ENCODE measurements around the gene GPC5. TPM values are rescaled to one million over a fixed set of nuclear protein-coding genes. Genes with fewer than 3 reads are reported as not detected.

Gene GPC5
- polyA plus RNA-seq, 4 donors, result 0.18 to 0.86 TPM; not detected in 2

- peaks cover 0 to 9% of the 10 kb centered on the region in 2 donors for H3K9me3 ChIP-seq (ENCODE audit: control insufficient read depth in 2 of 2, insufficient read depth in 1 of 2, low read depth in 1 of 2, low read length in 1 of 2)
- H3K4me1 ChIP-seq (ENCODE audit: control insufficient read depth in 3 of 3, insufficient read depth in 2 of 3, low read depth in 1 of 3, low read length in 2 of 3), result no peaks in the 10 kb centered on the region
- H3K36me3 ChIP-seq (ENCODE audit: control insufficient read depth in 3 of 3, insufficient read depth in 2 of 3, low read depth in 1 of 3, low read length in 3 of 3), result no peaks in the 10 kb centered on the region
- no peaks in the 10 kb centered on the region for H3K27me3 ChIP-seq (ENCODE audit: control insufficient read depth in 3 of 3, insufficient read depth in 3 of 3, low read length in 3 of 3)
- no peak overlapping the region for H3K4me3 ChIP-seq (ENCODE audit: low read depth in 1 of 3, low read length in 3 of 3)
- no peak overlapping the region for H3K27ac ChIP-seq (ENCODE audit: low read depth in 1 of 3, low read length in 2 of 3)
- DNase-seq (peak; percentile 56 to 69), FAIRE-seq (peak; percentile 67)
- 0 to 13% (median 4%) methylated on average over 1 of the region's 1 CpG for WGBS, 3 donors
Measured at GRCh38 chr13:92187378-92187989, 789.1 kb downstream of the GPC5 start.

- Histone ChIP-seq H3K27me3 (ENCODE audit: control insufficient read depth in 3 of 3, insufficient read depth in 3 of 3, low read length in 3 of 3) (no peaks in the 10 kb centered on the region), H3K36me3 (ENCODE audit: control insufficient read depth in 3 of 3, insufficient read depth in 2 of 3, low read depth in 1 of 3, low read length in 3 of 3) (no peaks in the 10 kb centered on the region), H3K27ac (ENCODE audit: low read depth in 1 of 3, low read length in 2 of 3) (no peak overlapping the region), H3K4me3 (ENCODE audit: low read depth in 1 of 3, low read length in 3 of 3) (no peak overlapping the region), H3K9me3 (ENCODE audit: control insufficient read depth in 2 of 2, insufficient read depth in 1 of 2, low read depth in 1 of 2, low read length in 1 of 2) (peaks cover 0 to 9% of the 10 kb centered on the region in 2 donors), H3K4me1 (ENCODE audit: control insufficient read depth in 3 of 3, insufficient read depth in 2 of 3, low read depth in 1 of 3, low read length in 2 of 3) (no peaks in the 10 kb centered on the region)
- 80 to 91% (median 89%) methylated on average over 2 of the region's 2 CpGs for WGBS, 3 donors
- DNase-seq (no peak), FAIRE-seq (no peak)
Measured at GRCh38 chr13:92188574-92188973, 790.2 kb downstream of the GPC5 start.

GRCh38 chr13:92196591-92197256 lies 798.3 kb downstream of the GPC5 start:
- no peak overlapping the region for H3K4me3 ChIP-seq (ENCODE audit: low read depth in 1 of 3, low read length in 3 of 3)
- H3K27ac ChIP-seq (ENCODE audit: low read depth in 1 of 3, low read length in 2 of 3), result no peak overlapping the region
- WGBS, 3 donors, result 66 to 79% (median 78%) methylated on average over 11 of the region's 11 CpGs
- H3K9me3 ChIP-seq (ENCODE audit: control insufficient read depth in 2 of 2, insufficient read depth in 1 of 2, low read depth in 1 of 2, low read length in 1 of 2), result no peaks in the 10 kb centered on the region
- H3K27me3 ChIP-seq (ENCODE audit: control insufficient read depth in 3 of 3, insufficient read depth in 3 of 3, low read length in 3 of 3), result no peaks in the 10 kb centered on the region
- FAIRE-seq (no peak), DNase-seq (no peak)
- H3K36me3 ChIP-seq (ENCODE audit: control insufficient read depth in 3 of 3, insufficient read depth in 2 of 3, low read depth in 1 of 3, low read length in 3 of 3), result no peaks in the 10 kb centered on the region
- H3K4me1 ChIP-seq (ENCODE audit: control insufficient read depth in 3 of 3, insufficient read depth in 2 of 3, low read depth in 1 of 3, low read length in 2 of 3), result no peaks in the 10 kb centered on the region

- FAIRE-seq (no peak), DNase-seq (no peak)
- no peaks in the 10 kb centered on the region for H3K36me3 ChIP-seq (ENCODE audit: control insufficient read depth in 3 of 3, insufficient read depth in 2 of 3, low read depth in 1 of 3, low read length in 3 of 3)
- H3K4me3 ChIP-seq (ENCODE audit: low read depth in 1 of 3, low read length in 3 of 3), result no peak overlapping the region
- H3K4me1 ChIP-seq (ENCODE audit: control insufficient read depth in 3 of 3, insufficient read depth in 2 of 3, low read depth in 1 of 3, low read length in 2 of 3), result no peaks in the 10 kb centered on the region
- no peaks in the 10 kb centered on the region for H3K9me3 ChIP-seq (ENCODE audit: control insufficient read depth in 2 of 2, insufficient read depth in 1 of 2, low read depth in 1 of 2, low read length in 1 of 2)
- WGBS, 3 donors, result 81 to 90% (median 88%) methylated on average over 4 of the region's 4 CpGs
- no peak overlapping the region for H3K27ac ChIP-seq (ENCODE audit: low read depth in 1 of 3, low read length in 2 of 3)
- no peaks in the 10 kb centered on the region for H3K27me3 ChIP-seq (ENCODE audit: control insufficient read depth in 3 of 3, insufficient read depth in 3 of 3, low read length in 3 of 3)
Measured at GRCh38 chr13:92197669-92198068, 799.2 kb downstream of the GPC5 start.

GRCh38 chr13:92218615-92219014 lies 820.2 kb downstream of the GPC5 start:
- H3K9me3 ChIP-seq (ENCODE audit: control insufficient read depth in 2 of 2, insufficient read depth in 1 of 2, low read depth in 1 of 2, low read length in 1 of 2), result peaks cover 0 to 8% of the 10 kb centered on the region in 2 donors
- H3K36me3 ChIP-seq (ENCODE audit: control insufficient read depth in 3 of 3, insufficient read depth in 2 of 3, low read depth in 1 of 3, low read length in 3 of 3), result no peaks in the 10 kb centered on the region
- H3K4me1 ChIP-seq (ENCODE audit: control insufficient read depth in 3 of 3, insufficient read depth in 2 of 3, low read depth in 1 of 3, low read length in 2 of 3), result peaks cover 0 to 6% (median 0%) of the 10 kb centered on the region in 3 donors
- no peak overlapping the region for H3K27ac ChIP-seq (ENCODE audit: low read depth in 1 of 3, low read length in 2 of 3)
- H3K27me3 ChIP-seq (ENCODE audit: control insufficient read depth in 3 of 3, insufficient read depth in 3 of 3, low read length in 3 of 3), result no peaks in the 10 kb centered on the region
- 70 to 76% (median 73%) methylated on average over 4 of the region's 4 CpGs for WGBS, 3 donors
- DNase-seq, result no peak
- no peak overlapping the region for H3K4me3 ChIP-seq (ENCODE audit: low read depth in 1 of 3, low read length in 3 of 3)
- FAIRE-seq, result no peak

- no peak overlapping the region for H3K27ac ChIP-seq (ENCODE audit: low read depth in 1 of 3, low read length in 2 of 3)
- no peaks in the 10 kb centered on the region for H3K27me3 ChIP-seq (ENCODE audit: control insufficient read depth in 3 of 3, insufficient read depth in 3 of 3, low read length in 3 of 3)
- H3K36me3 ChIP-seq (ENCODE audit: control insufficient read depth in 3 of 3, insufficient read depth in 2 of 3, low read depth in 1 of 3, low read length in 3 of 3), result no peaks in the 10 kb centered on the region
- no peak overlapping the region for H3K4me3 ChIP-seq (ENCODE audit: low read depth in 1 of 3, low read length in 3 of 3)
- WGBS, 3 donors, result 10 to 41% (median 16%) methylated on average over 4 of the region's 4 CpGs
- FAIRE-seq (no peak), DNase-seq (peak; percentile 35 to 46)
- H3K4me1 ChIP-seq (ENCODE audit: control insufficient read depth in 3 of 3, insufficient read depth in 2 of 3, low read depth in 1 of 3, low read length in 2 of 3), result peaks cover 0 to 11% (median 2%) of the 10 kb centered on the region in 3 donors
- peaks cover 0 to 24% of the 10 kb centered on the region in 2 donors for H3K9me3 ChIP-seq (ENCODE audit: control insufficient read depth in 2 of 2, insufficient read depth in 1 of 2, low read depth in 1 of 2, low read length in 1 of 2)
Measured at GRCh38 chr13:92221916-92222315, 823.5 kb downstream of the GPC5 start.

- H3K4me3 ChIP-seq (ENCODE audit: low read depth in 1 of 3, low read length in 3 of 3), result no peak overlapping the region
- H3K4me1 ChIP-seq (ENCODE audit: control insufficient read depth in 3 of 3, insufficient read depth in 2 of 3, low read depth in 1 of 3, low read length in 2 of 3), result peaks cover 0 to 14% (median 2%) of the 10 kb centered on the region in 3 donors
- no peaks in the 10 kb centered on the region for H3K36me3 ChIP-seq (ENCODE audit: control insufficient read depth in 3 of 3, insufficient read depth in 2 of 3, low read depth in 1 of 3, low read length in 3 of 3)
- H3K27me3 ChIP-seq (ENCODE audit: control insufficient read depth in 3 of 3, insufficient read depth in 3 of 3, low read length in 3 of 3), result no peaks in the 10 kb centered on the region
- WGBS, 3 donors, result 36 to 41% (median 40%) methylated on average over 5 of the region's 5 CpGs
- FAIRE-seq (no peak), DNase-seq (peak in 1 of 2 donors; percentile 12)
- peaks cover 0 to 23% of the 10 kb centered on the region in 2 donors for H3K9me3 ChIP-seq (ENCODE audit: control insufficient read depth in 2 of 2, insufficient read depth in 1 of 2, low read depth in 1 of 2, low read length in 1 of 2)
- H3K27ac ChIP-seq (ENCODE audit: low read depth in 1 of 3, low read length in 2 of 3), result peak overlapping the region in 2 of 3 donors; percentile 21 to 68
Measured at GRCh38 chr13:92224052-92224821, 825.8 kb downstream of the GPC5 start.

- H3K4me3 ChIP-seq (ENCODE audit: low read depth in 1 of 3, low read length in 3 of 3), result no peak overlapping the region
- H3K27ac ChIP-seq (ENCODE audit: low read depth in 1 of 3, low read length in 2 of 3), result peak overlapping the region in 2 of 3 donors; percentile 21 to 68
- no peaks in the 10 kb centered on the region for H3K27me3 ChIP-seq (ENCODE audit: control insufficient read depth in 3 of 3, insufficient read depth in 3 of 3, low read length in 3 of 3)
- H3K4me1 ChIP-seq (ENCODE audit: control insufficient read depth in 3 of 3, insufficient read depth in 2 of 3, low read depth in 1 of 3, low read length in 2 of 3), result peaks cover 0 to 14% (median 2%) of the 10 kb centered on the region in 3 donors
- no peak for FAIRE-seq
- H3K9me3 ChIP-seq (ENCODE audit: control insufficient read depth in 2 of 2, insufficient read depth in 1 of 2, low read depth in 1 of 2, low read length in 1 of 2), result peaks cover 0 to 18% of the 10 kb centered on the region in 2 donors
- peak; percentile 48 to 88 for DNase-seq
- no peaks in the 10 kb centered on the region for H3K36me3 ChIP-seq (ENCODE audit: control insufficient read depth in 3 of 3, insufficient read depth in 2 of 3, low read depth in 1 of 3, low read length in 3 of 3)
Measured at GRCh38 chr13:92224825-92225224, 826.4 kb downstream of the GPC5 start.

Measured in small intestine (tissue), 7 donors.